ENCODE measurements around the gene FOXI1. TPM values are rescaled to one million over a fixed set of nuclear protein-coding genes. Genes with fewer than 3 reads are reported as not detected.

Gene FOXI1
- 5.1 TPM for total RNA-seq
- 48.5 TPM for polyA plus RNA-seq (ENCODE audit: insufficient read depth, low read depth, low replicate concordance)
- long read RNA-seq, donor 1, partial matches to known transcripts: 0 of 2 reads
- long read RNA-seq, donor 1, other reads (novel, unspliced or antisense): 0 of 2 reads
- long read RNA-seq, donor 2, partial matches to known transcripts: 0 of 1 reads
- long read RNA-seq, donor 2, other reads (novel, unspliced or antisense): 0 of 1 reads
- long read RNA-seq, donor 3, partial matches to known transcripts: 0 of 2 reads
- long read RNA-seq, donor 3, other reads (novel, unspliced or antisense): 0 of 2 reads
- long read RNA-seq, donor 4, partial matches to known transcripts: 0 of 2 reads
- long read RNA-seq, donor 4, other reads (novel, unspliced or antisense): 0 of 2 reads
- long read RNA-seq, donor 5: 0 reads
- long read RNA-seq, donor 6: 0 reads
- long read RNA-seq, donor 7, partial matches to known transcripts: 0 of 3 reads
- long read RNA-seq, donor 7, other reads (novel, unspliced or antisense): 3 of 3 reads
- long read RNA-seq, donor 8, partial matches to known transcripts: 0 of 2 reads
- long read RNA-seq, donor 8, other reads (novel, unspliced or antisense): 0 of 2 reads
- long read RNA-seq, donor 9, partial matches to known transcripts: 0 of 2 reads
- long read RNA-seq, donor 9, other reads (novel, unspliced or antisense): 0 of 2 reads
- long read RNA-seq, donor 10, partial matches to known transcripts: 0 of 3 reads
- long read RNA-seq, donor 10, other reads (novel, unspliced or antisense): 0 of 3 reads

GRCh38 chr5:170105642-170106611, at the start of gene FOXI1:
Gene FOXI1 (plus strand): TSS chr5:170105897. CDS start chr5:170105958, 61 bp downstream.
- H3K4me3 ChIP-seq (ENCODE audit: low read length in 3 of 3): peak within 1 kb of the TSS in 2 of 3 donors; percentile 39 to 44
- intact Hi-C loops (cut with DNase I): loop anchor here (10.0 kb wide), 1 partner anchor 79 kb away; no protein-coding TSS in a partner anchor
- TF ChIP-seq CTCF (IDR thresholded peaks at IDR 0.05; ENCODE audit: borderline replicate concordance, extremely low read depth, insufficient read depth): no peak
- DNase-seq (peak in 2 of 5 donors; percentile 21 to 28), FAIRE-seq (no peak)
- no peaks in the 10 kb centered on the region for H3K9me3 ChIP-seq (ENCODE audit: control insufficient read depth in 2 of 3, insufficient read depth in 1 of 3, low read length in 3 of 3)
- no peaks in the 10 kb centered on the region for H3K36me3 ChIP-seq (ENCODE audit: control insufficient read depth in 2 of 3, insufficient read depth in 3 of 3, low read length in 3 of 3)
- no peaks in the 10 kb centered on the region for H3K4me1 ChIP-seq (ENCODE audit: control insufficient read depth in 2 of 3, insufficient read depth in 2 of 3, low read depth in 1 of 3, low read length in 3 of 3)
- H3K27ac ChIP-seq (ENCODE audit: low read depth in 2 of 2, low read length in 2 of 2): no peak within 1 kb of the TSS
- H3K27me3 ChIP-seq (ENCODE audit: control insufficient read depth, insufficient read depth, low read length): no peaks in the 10 kb centered on the region
- no peak within 1 kb of the TSS for H3K9ac ChIP-seq (ENCODE audit: low read length in 3 of 3)

- no peak for DNase-seq
- FAIRE-seq: no peak
- H3K27ac ChIP-seq (ENCODE audit: low read depth in 2 of 2, low read length in 2 of 2): no peak overlapping the region
- no peaks in the 10 kb centered on the region for H3K27me3 ChIP-seq (ENCODE audit: control insufficient read depth, insufficient read depth, low read length)
- TF ChIP-seq CTCF (IDR thresholded peaks at IDR 0.05; ENCODE audit: borderline replicate concordance, extremely low read depth, insufficient read depth): no peak
- intact Hi-C loops (cut with DNase I): no loop called here
- no peaks in the 10 kb centered on the region for H3K4me1 ChIP-seq (ENCODE audit: control insufficient read depth in 2 of 3, insufficient read depth in 2 of 3, low read depth in 1 of 3, low read length in 3 of 3)
- H3K9ac ChIP-seq (ENCODE audit: low read length in 3 of 3): no peak overlapping the region
- H3K9me3 ChIP-seq (ENCODE audit: control insufficient read depth in 2 of 3, insufficient read depth in 1 of 3, low read length in 3 of 3): no peaks in the 10 kb centered on the region
- H3K36me3 ChIP-seq (ENCODE audit: control insufficient read depth in 2 of 3, insufficient read depth in 3 of 3, low read length in 3 of 3): no peaks in the 10 kb centered on the region
- H3K4me3 ChIP-seq (ENCODE audit: low read length in 3 of 3): no peak overlapping the region
Observed at GRCh38 chr5:170056561-170057267, 49.0 kb upstream of the FOXI1 start.

GRCh38 chr5:170057311-170057710, 48.4 kb upstream of the FOXI1 start:
- Histone ChIP-seq H3K9ac (ENCODE audit: low read length in 3 of 3) (no peak overlapping the region), H3K9me3 (ENCODE audit: control insufficient read depth in 2 of 3, insufficient read depth in 1 of 3, low read length in 3 of 3) (no peaks in the 10 kb centered on the region), H3K27ac (ENCODE audit: low read depth in 2 of 2, low read length in 2 of 2) (no peak overlapping the region), H3K36me3 (ENCODE audit: control insufficient read depth in 2 of 3, insufficient read depth in 3 of 3, low read length in 3 of 3) (no peaks in the 10 kb centered on the region), H3K27me3 (ENCODE audit: control insufficient read depth, insufficient read depth, low read length) (no peaks in the 10 kb centered on the region), H3K4me3 (ENCODE audit: low read length in 3 of 3) (no peak overlapping the region), H3K4me1 (ENCODE audit: control insufficient read depth in 2 of 3, insufficient read depth in 2 of 3, low read depth in 1 of 3, low read length in 3 of 3) (no peaks in the 10 kb centered on the region)
- intact Hi-C loops (cut with DNase I): no loop called here
- TF ChIP-seq CTCF (IDR thresholded peaks at IDR 0.05; ENCODE audit: borderline replicate concordance, extremely low read depth, insufficient read depth): no peak
- FAIRE-seq (no peak), DNase-seq (no peak)
